Neural progenitor cell (in vitro differentiated cells): ENCODE results near the gene AHRR.

Experiments used
- CTCF ChIP-seq: fragments of 200-600 bp; sonication (generic); IDR thresholded peaks from 2 replicates; pipeline ENCODE4 v1.5.1; 2017; ENCODE audit warnings: antibody characterized with exemption, mild to moderate bottlenecking
- EZH2 ChIP-seq: fragments of 200-600 bp; sonication (generic); IDR thresholded peaks from 2 replicates; pipeline ENCODE4 v1.6.1; 2017; ENCODE audit warnings: antibody characterized with exemption, mild to moderate bottlenecking, moderate library complexity
- EZH2phosphoT487 ChIP-seq: fragments of 200-600 bp; sonication (generic); IDR thresholded peaks from 2 replicates; pipeline ENCODE4 v1.6.1; 2017; ENCODE audit warnings: antibody characterized with exemption

- TF ChIP-seq CTCF: no peak
- TF ChIP-seq EZH2phosphoT487: no peak
- no peak for TF ChIP-seq EZH2
Measured at GRCh38 chr5:313265-313664, 8.2 kb upstream of the AHRR start.
